Upper lobe of left lung (tissue), 4 donors: ENCODE data around the gene FA2H.

Experiments
- CTCF ChIP-seq, 6 experiments: fragments of 450-650 bp in 4 of 6; fragments of 200-600 bp in 2 of 6; sonication (generic) in 2 of 6; IDR thresholded peaks; one replicate each; pipeline ENCODE4 v1.5.1; 2016 to 2019; ENCODE audit warnings: antibody characterized with exemption in 6 of 6
- POLR2AphosphoS5 ChIP-seq, 2 donors: sonication (generic); formaldehyde crosslinking; IDR thresholded peaks; one replicate each; pipeline ENCODE4 v1.5.1; 2017; ENCODE audit warnings: antibody characterized with exemption in 2 of 2

DNA sequence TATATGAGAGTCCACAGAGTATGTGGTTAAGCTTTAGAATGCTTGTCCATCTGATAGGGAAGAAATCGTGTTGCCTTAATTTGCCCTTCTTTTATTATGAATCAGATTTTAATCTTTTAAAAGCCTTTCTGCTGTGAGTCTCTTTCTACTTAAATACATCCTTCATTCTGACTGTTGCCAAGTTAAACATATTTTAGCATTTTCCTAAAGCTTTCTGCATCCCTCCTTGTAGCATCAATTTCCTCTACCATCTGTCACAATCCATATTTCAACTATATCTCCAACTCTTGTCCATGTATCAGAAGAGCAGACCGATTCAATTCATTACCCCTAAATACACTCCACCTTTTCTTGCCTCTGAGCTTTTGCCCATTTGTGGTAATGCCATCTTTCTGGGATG is 20.5 kb upstream of the FA2H start:
- TF ChIP-seq POLR2AphosphoS5 (IDR thresholded peaks at IDR 0.05), result no peak
- TF ChIP-seq CTCF (IDR thresholded peaks at IDR 0.05), result no peak
